GM12892 (cell line): ENCODE data around the gene RNF212B.
"Not testable (repeated sequence)": the region's sequence is repeated elsewhere in the genome, so short reads cannot be mapped to it uniquely, and the experiment has no call there.

ENCODE experiments used
- POLR2A ChIP-seq: IDR thresholded peaks from 2 replicates; pipeline ENCODE4 v1.6.1; 2011; ENCODE audit warnings: low read depth, low read length, control low read depth
- POLR2AphosphoS5 ChIP-seq: IDR thresholded peaks from 2 replicates; pipeline ENCODE4 v1.6.1; 2011; ENCODE audit warnings: low read depth, low read length, control low read depth
- TAF1 ChIP-seq: IDR thresholded peaks from 2 replicates; pipeline ENCODE4 v1.6.1; 2011; ENCODE audit warnings: low read depth, mild to moderate bottlenecking, control low read depth, low read length, borderline replicate concordance

GRCh38 chr14:23224958-23225357, 12.8 kb upstream of the RNF212B start:
- TF ChIP-seq POLR2A, POLR2AphosphoS5, TAF1: not testable (repeated sequence)
